H9 (cell line): ENCODE data around the gene TMEM117. TPM values are rescaled to one million over a fixed set of nuclear protein-coding genes. Genes with fewer than 3 reads are reported as not detected.

Experiments used
- DNase-seq: peaks from one replicate; pipeline ENCODE4 v3.0.0-alpha.2; 2017
- H2AFZ ChIP-seq: one replicate; pipeline ENCODE4 v1.6.1; 2013; ENCODE audit warnings: mild to moderate bottlenecking, low read length, control low read depth, moderate library complexity
- H2AK5ac ChIP-seq: 2 replicates; pipeline ENCODE4 v1.6.1; 2013; ENCODE audit warnings: low read length, control low read depth, mixed read lengths; ENCODE audit not compliant: insufficient read length
- H2BK120ac ChIP-seq: one replicate; pipeline ENCODE4 v1.6.1; 2013; ENCODE audit warnings: low read depth, mild to moderate bottlenecking, low read length, control low read depth, inconsistent platforms; ENCODE audit not compliant: poor library complexity, severe bottlenecking
- H2BK12ac ChIP-seq: 2 replicates; pipeline ENCODE4 v1.6.1; 2013; ENCODE audit warnings: low read length, control low read depth, mixed read lengths, low read depth; ENCODE audit not compliant: insufficient read length
- H2BK15ac ChIP-seq: 2 replicates; pipeline ENCODE4 v1.6.1; 2013; ENCODE audit warnings: low read depth, low read length, control low read depth
- H2BK20ac ChIP-seq: one replicate; pipeline ENCODE4 v1.6.1; 2013; ENCODE audit warnings: low read depth, mild to moderate bottlenecking, low read length, control low read depth, inconsistent platforms; ENCODE audit not compliant: poor library complexity, severe bottlenecking
- H2BK5ac ChIP-seq: 2 replicates; pipeline ENCODE4 v1.6.1; 2013; ENCODE audit warnings: low read length, control low read depth, mixed read lengths; ENCODE audit not compliant: insufficient read length
- H3K14ac ChIP-seq: 2 replicates; pipeline ENCODE4 v1.6.1; 2013; ENCODE audit warnings: low read length, control low read depth; ENCODE audit not compliant: insufficient read depth
- H3K18ac ChIP-seq: 2 replicates; pipeline ENCODE4 v1.6.1; 2013; ENCODE audit warnings: low read depth, mild to moderate bottlenecking, mixed read lengths, low read length, control low read depth; ENCODE audit not compliant: insufficient read length
- H3K23ac ChIP-seq: 2 replicates; pipeline ENCODE4 v1.6.1; 2013; ENCODE audit warnings: low read length, control low read depth, mixed read lengths, low read depth; ENCODE audit not compliant: insufficient read length
- H3K23me2 ChIP-seq: 2 replicates; pipeline ENCODE4 v1.6.1; 2013; ENCODE audit warnings: low read depth, mild to moderate bottlenecking, mixed read lengths, low read length, control low read depth; ENCODE audit not compliant: insufficient read length, poor library complexity, severe bottlenecking
- H3K27ac ChIP-seq: 2 replicates; pipeline ENCODE4 v1.5.1; 2013; ENCODE audit warnings: low read length, control low read depth, mixed read lengths, low read depth; ENCODE audit not compliant: insufficient read length
- H3K27me3 ChIP-seq: 2 replicates; pipeline ENCODE4 v1.6.1; 2013; ENCODE audit warnings: low read length, control low read depth, inconsistent platforms; ENCODE audit not compliant: insufficient read depth
- H3K4ac ChIP-seq: 2 replicates; pipeline ENCODE4 v1.6.1; 2013; ENCODE audit warnings: low read depth, mild to moderate bottlenecking, control low read depth, inconsistent platforms, low read length, moderate library complexity
- H3K4me1 ChIP-seq: 2 replicates; pipeline ENCODE4 v1.6.1; 2013; ENCODE audit warnings: low read length, control low read depth, inconsistent platforms; ENCODE audit not compliant: insufficient read depth
- H3K4me2 ChIP-seq: 2 replicates; pipeline ENCODE4 v1.6.1; 2013; ENCODE audit warnings: low read length, control low read depth, mixed read lengths; ENCODE audit not compliant: insufficient read length, insufficient read depth
- H3K56ac ChIP-seq: 2 replicates; pipeline ENCODE4 v1.6.1; 2013; ENCODE audit warnings: low read depth, mild to moderate bottlenecking, mixed read lengths, low read length, control low read depth; ENCODE audit not compliant: insufficient read length
- H3K79me1 ChIP-seq: 2 replicates; pipeline ENCODE4 v1.6.1; 2013; ENCODE audit warnings: low read depth, mild to moderate bottlenecking, moderate library complexity, low read length, control low read depth, inconsistent platforms; ENCODE audit not compliant: insufficient read depth, poor library complexity, severe bottlenecking
- H3K79me2 ChIP-seq: 2 replicates; pipeline ENCODE4 v1.6.1; 2013; ENCODE audit warnings: low read length, control low read depth, inconsistent platforms; ENCODE audit not compliant: insufficient read depth
- H3K9ac ChIP-seq: 2 replicates; pipeline ENCODE4 v1.6.1; 2013; ENCODE audit warnings: low read length, control low read depth, mixed read lengths; ENCODE audit not compliant: insufficient read length; ENCODE audit errors: extremely low read depth
- H3K9me3 ChIP-seq: one replicate; pipeline ENCODE4 v1.6.1; 2013; ENCODE audit warnings: low read depth, low read length, inconsistent platforms; ENCODE audit not compliant: control insufficient read depth
- H3T11ph ChIP-seq: one replicate; pipeline ENCODE4 v1.6.1; 2013; ENCODE audit warnings: mild to moderate bottlenecking, low read length, control low read depth, inconsistent platforms
- H4K20me1 ChIP-seq: one replicate; pipeline ENCODE4 v1.6.1; 2013; ENCODE audit not compliant: control insufficient read depth, insufficient read length, insufficient read depth
- H4K5ac ChIP-seq: 2 replicates; pipeline ENCODE4 v1.6.1; 2013; ENCODE audit warnings: low read depth, mild to moderate bottlenecking, mixed read lengths, low read length, control low read depth; ENCODE audit not compliant: insufficient read length
- H4K8ac ChIP-seq: replicated peaks from 2 replicates; pipeline ENCODE4 v1.6.1; 2013; ENCODE audit warnings: low read length, control low read depth, mixed read lengths, low read depth; ENCODE audit not compliant: insufficient read length
- H4K91ac ChIP-seq: 2 replicates; pipeline ENCODE4 v1.6.1; 2013; ENCODE audit warnings: low read depth, mild to moderate bottlenecking, moderate library complexity, mixed read lengths, low read length, control low read depth; ENCODE audit not compliant: insufficient read length
- H3K27ac Mint-ChIP-seq, 3 experiments: 2 replicates in 2 of 3; 3 replicates in 1 of 3; pipeline ENCODE4 v1.8.0; 2020 to 2021; ENCODE audit warnings: mixed read lengths in 3 of 3, mild to moderate bottlenecking in 1 of 3, moderate library complexity in 1 of 3
- H3K27me3 Mint-ChIP-seq: 2 replicates; pipeline ENCODE4 v1.8.0; 2021; ENCODE audit warnings: low read depth, mild to moderate bottlenecking, moderate library complexity, mixed read lengths
- H3K36me3 Mint-ChIP-seq, 3 experiments: 2 replicates in 2 of 3; 3 replicates in 1 of 3; pipeline ENCODE4 v1.8.0; 2020 to 2021; ENCODE audit warnings: low read depth in 3 of 3, mixed read lengths in 3 of 3; ENCODE audit not compliant: insufficient read depth in 1 of 3
- H3K4me1 Mint-ChIP-seq, 2 experiments: 2 replicates each; pipeline ENCODE4 v1.8.0; 2020; ENCODE audit warnings: mixed read lengths in 2 of 2
- H3K4me3 Mint-ChIP-seq, 2 experiments: 2 replicates in 1 of 2; 3 replicates in 1 of 2; pipeline ENCODE4 v1.8.0; 2020 to 2021; ENCODE audit warnings: mild to moderate bottlenecking in 2 of 2, mixed read lengths in 2 of 2, moderate library complexity in 1 of 2
- H3K9me3 Mint-ChIP-seq, 2 experiments: 2 replicates in 1 of 2; 3 replicates in 1 of 2; pipeline ENCODE4 v1.8.0; 2020; ENCODE audit warnings: mild to moderate bottlenecking in 2 of 2, mixed read lengths in 2 of 2, moderate library complexity in 1 of 2
- CTCF ChIP-seq: fragments of 200-600 bp; sonication (generic); conservative IDR thresholded peaks from 3 replicates; pipeline ENCODE4 v1.8.0; 2021; ENCODE audit warnings: antibody characterized with exemption, mild to moderate bottlenecking
- WGBS: extraction: QIAGEN DNeasy Blood & Tissue Kit; methylation state at CpG from one replicate; pipeline ENCODE4 v1.1.7; 2013; ENCODE audit warnings: missing lambda C conversion rate, low lambda C conversion rate, mixed read lengths; ENCODE audit not compliant: insufficient read length; ENCODE audit errors: extremely low coverage; 5-methylcytosine and 5-hydroxymethylcytosine counted together
- total RNA-seq: library from RNA; stranded (reverse); gene quantifications from 2 replicates; pipeline ENCODE4 v1.2.1, GENCODE V29; 2021

TMEM117 gene
- total RNA-seq, 1 experiment from 2014 or later = 1.7 TPM

DNA sequence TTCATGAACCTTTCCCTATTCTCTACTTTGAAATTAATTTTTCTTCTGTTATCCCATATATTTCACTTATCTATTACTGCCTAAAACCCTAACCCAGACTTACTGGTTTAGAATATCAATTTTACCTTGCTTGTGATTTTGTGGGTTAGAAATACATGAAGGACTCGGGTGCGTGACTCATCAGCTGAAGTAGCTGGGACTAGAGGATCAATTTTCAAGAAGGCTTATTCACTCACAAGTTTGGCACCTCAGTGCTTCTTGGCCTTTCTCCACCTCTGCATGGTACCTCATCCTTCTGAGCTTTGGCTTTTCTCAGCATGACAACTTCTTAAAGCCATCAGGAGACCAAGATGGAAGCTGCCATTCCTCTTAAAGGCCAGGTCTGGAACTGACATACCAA lies 57.8 kb downstream of the TMEM117 start:
- no CpG with 5 or more reads among the region's 2 CpGs for WGBS
- peaks cover 8 to 9% of the 10 kb centered on the region in 2 experiments; a peak in 4 of 5 replicates for H3K9me3 Mint-ChIP-seq
- no peak for DNase-seq

More for the DNA sequence above, 57.8 kb downstream of the TMEM117 start:
- Histone ChIP-seq H3K9ac (no peak overlapping the region), H2BK5ac (no peak overlapping the region), H4K91ac (no peak overlapping the region), H3K23ac (no peak overlapping the region), H3K23me2 (no peaks in the 10 kb centered on the region), H4K8ac (no peak overlapping the region), H3K4me1 (no peaks in the 10 kb centered on the region; the same call in 1 of the 2 replicates), H3K14ac (no peak overlapping the region), H3K4me2 (no peak overlapping the region), H4K20me1 (no peaks in the 10 kb centered on the region), H2BK15ac (no peak overlapping the region), H3K9me3 (no peaks in the 10 kb centered on the region), H2BK20ac (no peak overlapping the region), H3K4ac (no peak overlapping the region), H3T11ph (no peak overlapping the region), H2AK5ac (no peak overlapping the region), H3K79me1 (no peaks in the 10 kb centered on the region), H3K79me2 (no peaks in the 10 kb centered on the region), H3K27me3 (no peaks in the 10 kb centered on the region), H3K56ac (no peak overlapping the region), H2AFZ (no peak overlapping the region), H2BK120ac (no peak overlapping the region), H3K18ac (no peak overlapping the region), H2BK12ac (no peak overlapping the region), H3K27ac (no peak overlapping the region), H4K5ac (no peak overlapping the region)
- Mint-ChIP-seq H3K27me3 (no peaks in the 10 kb centered on the region), H3K27ac (no peak overlapping the region), H3K4me3 (no peak overlapping the region), H3K4me1 (peaks cover 2% of the 10 kb centered on the region in 2 experiments; a peak in 3 of 4 replicates), H3K36me3 (no peaks in the 10 kb centered on the region)
- TF ChIP-seq CTCF = no peak
